Ishikawa (cell line): ENCODE data around the gene SLC27A1.

ENCODE experiments used
- MAX ChIP-seq: IDR thresholded peaks from 2 replicates; pipeline ENCODE4 v1.6.1; 2012
- RAD21 ChIP-seq: IDR thresholded peaks from 2 replicates; pipeline ENCODE4 v1.6.1; 2012; ENCODE audit warnings: low read depth

- TF ChIP-seq MAX (no peak), RAD21 (no peak)
These were observed 77.8 kb downstream of the SLC27A1 start for GRCh38 chr19:17548145-17548544.
